Neural cell (in vitro differentiated cells): ENCODE data around the gene COTL1. TPM values are rescaled to one million over a fixed set of nuclear protein-coding genes. Genes with fewer than 3 reads are reported as not detected.

Experiments
- H2AFZ ChIP-seq: fragments of 200-600, 300-800 bp; sonication (generic), shearing (Covaris generic); 2 replicates; pipeline ENCODE4 v1.6.0; 2014; ENCODE audit warnings: low read depth, mild to moderate bottlenecking, antibody characterized with exemption, low read length, moderate library complexity
- H3F3A ChIP-seq: fragments of 200-600 bp; shearing (Covaris generic); 2 replicates; pipeline ENCODE4 v1.6.1; 2016; ENCODE audit warnings: mild to moderate bottlenecking, moderate library complexity, mixed read lengths, antibody characterized with exemption, low read length; ENCODE audit not compliant: insufficient read depth, poor library complexity, severe bottlenecking
- H3K27ac ChIP-seq: fragments of 200-600, 300-800 bp; sonication (generic), shearing (Covaris generic); 2 replicates; pipeline ENCODE4 v1.5.1; 2014; ENCODE audit warnings: mild to moderate bottlenecking, low read length, moderate library complexity
- H3K27me3 ChIP-seq: fragments of 300-800, 200-600 bp; sonication (generic), shearing (Covaris generic); 2 replicates; pipeline ENCODE4 v1.6.0; 2014; ENCODE audit warnings: mild to moderate bottlenecking, low read depth, low read length, moderate library complexity; ENCODE audit not compliant: insufficient read depth
- H3K36me3 ChIP-seq: fragments of 300-800, 200-600 bp; sonication (generic), shearing (Covaris generic); 2 replicates; pipeline ENCODE4 v1.5.1; 2014; ENCODE audit warnings: mild to moderate bottlenecking, antibody characterized with exemption, low read length, moderate library complexity; ENCODE audit not compliant: insufficient read depth
- H3K4me2 ChIP-seq: fragments of 300-800, 200-600 bp; sonication (generic), shearing (Covaris generic); 2 replicates; pipeline ENCODE4 v1.6.0; 2014; ENCODE audit warnings: mild to moderate bottlenecking, low read length
- H3K4me3 ChIP-seq: fragments of 300-800, 200-600 bp; sonication (generic), shearing (Covaris generic); 2 replicates; pipeline ENCODE4 v1.5.1; 2014; ENCODE audit warnings: mild to moderate bottlenecking, low read length, moderate library complexity
- H3K79me2 ChIP-seq: fragments of 200-600 bp; shearing (Covaris generic); replicated peaks from 2 replicates; pipeline ENCODE4 v1.6.0; 2014; ENCODE audit warnings: mild to moderate bottlenecking, low read length, moderate library complexity; ENCODE audit not compliant: insufficient read depth
- H3K9ac ChIP-seq: fragments of 300-800, 200-600 bp; sonication (generic), shearing (Covaris generic); 2 replicates; pipeline ENCODE4 v1.6.1; 2016; ENCODE audit warnings: mild to moderate bottlenecking, low read length, mixed read lengths
- H3K9me2 ChIP-seq: fragments of 200-600 bp; shearing (Covaris generic); 2 replicates; pipeline ENCODE4 v1.6.1; 2016; ENCODE audit warnings: mild to moderate bottlenecking, low read length, mixed read lengths; ENCODE audit not compliant: insufficient read depth
- H3K9me3 ChIP-seq: fragments of 200-600, 300-800 bp; sonication (generic), shearing (Covaris generic); 2 replicates; pipeline ENCODE4 v1.6.1; 2016; ENCODE audit warnings: mild to moderate bottlenecking, mixed run types, low read length, moderate library complexity, mixed read lengths
- H4K20me1 ChIP-seq: fragments of 200-600 bp; shearing (Covaris generic); 2 replicates; pipeline ENCODE4 v1.6.1; 2016; ENCODE audit warnings: mild to moderate bottlenecking, mixed run types; ENCODE audit not compliant: insufficient read depth
- EP300 ChIP-seq: fragments of 450-650 bp; conservative IDR thresholded peaks from 2 replicates; pipeline ENCODE4 v1.6.1; 2014; ENCODE audit warnings: antibody characterized with exemption, mild to moderate bottlenecking, moderate library complexity; ENCODE audit not compliant: poor library complexity, severe bottlenecking
- EZH2 ChIP-seq: fragments of 200-600, 300-800 bp; shearing (Covaris generic), sonication (generic); IDR thresholded peaks from 2 replicates; pipeline ENCODE4 v1.6.1; 2014; ENCODE audit warnings: antibody characterized with exemption, low read length, borderline replicate concordance, mild to moderate bottlenecking; ENCODE audit not compliant: insufficient read depth, poor library complexity, severe bottlenecking
- MXI1 ChIP-seq: fragments of 450-650 bp; conservative IDR thresholded peaks from 2 replicates; pipeline ENCODE4 v1.6.1; 2014; ENCODE audit warnings: antibody characterized with exemption, mild to moderate bottlenecking; ENCODE audit not compliant: poor library complexity, severe bottlenecking
- POLR2AphosphoS5 ChIP-seq: IDR thresholded peaks from 2 replicates; pipeline ENCODE4 v1.6.1; 2012
- RAD21 ChIP-seq: fragments of 450-650 bp; conservative IDR thresholded peaks from 2 replicates; pipeline ENCODE4 v1.6.1; 2014; ENCODE audit warnings: antibody characterized with exemption, mild to moderate bottlenecking, moderate library complexity
- SMC3 ChIP-seq: fragments of 450-650 bp; conservative IDR thresholded peaks from 2 replicates; pipeline ENCODE4 v1.6.1; 2014; ENCODE audit warnings: antibody characterized with exemption, mild to moderate bottlenecking, moderate library complexity; ENCODE audit not compliant: poor library complexity
- TAF1 ChIP-seq: IDR thresholded peaks from 2 replicates; pipeline ENCODE4 v1.6.1; 2012; ENCODE audit warnings: low read depth
- polyA plus RNA-seq: library from polyadenylated mRNA; depleted of rRNA; stranded (reverse); fragments of >200 nt; gene quantifications from 2 replicates; pipeline ENCODE4 v1.2.3, GENCODE V29; 2014
- TF ChIP-seq, protein P1 (sequence below): IDR thresholded peaks from 2 replicates; pipeline ENCODE4 v1.6.1; 2012; ENCODE audit warnings: borderline replicate concordance
- TF ChIP-seq, protein P2 (sequence below): fragments of 450-650 bp; IDR thresholded peaks from 2 replicates; pipeline ENCODE4 v1.5.1; 2014; ENCODE audit warnings: antibody characterized with exemption, mild to moderate bottlenecking, moderate library complexity; ENCODE audit not compliant: poor library complexity, severe bottlenecking

Gene COTL1
- polyA plus RNA-seq, 1 donor from 2014 or later = 86.6 TPM

DNA sequence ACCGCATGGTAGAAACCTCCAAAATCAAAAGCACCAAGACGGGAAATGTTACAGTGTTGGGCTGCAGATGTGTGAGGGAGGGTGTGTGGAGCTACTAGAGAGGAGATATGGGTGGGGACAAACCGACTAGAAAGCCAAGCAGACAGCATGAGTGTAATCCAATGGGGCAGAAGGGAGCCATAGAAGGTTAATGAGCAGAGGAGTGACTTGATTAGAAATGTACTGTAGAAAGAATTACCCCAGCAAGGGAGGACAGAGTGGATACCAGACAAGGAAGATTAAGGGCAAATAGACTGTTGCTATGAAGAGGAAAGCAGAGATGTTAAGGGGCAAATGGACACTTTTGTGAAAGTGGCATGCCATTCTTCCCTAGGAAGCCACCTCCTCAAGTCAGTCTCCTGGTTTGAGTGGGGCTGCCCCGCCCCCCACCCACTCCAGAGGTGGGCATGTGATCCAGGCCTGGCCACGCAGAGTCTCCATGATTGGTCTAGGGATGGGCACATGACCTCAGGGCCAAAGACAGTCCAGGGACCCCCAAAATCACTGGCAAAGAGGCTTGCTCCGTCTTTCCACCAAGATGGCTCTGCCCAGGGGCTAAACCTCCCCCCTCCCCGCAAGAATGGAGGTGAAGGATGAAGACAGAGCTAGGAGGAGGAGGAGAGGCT is 4.3 kb downstream of the COTL1 start:
- Histone ChIP-seq H4K20me1 (no peaks in the 10 kb centered on the region), H3K27me3 (no peaks in the 10 kb centered on the region)

DNA sequence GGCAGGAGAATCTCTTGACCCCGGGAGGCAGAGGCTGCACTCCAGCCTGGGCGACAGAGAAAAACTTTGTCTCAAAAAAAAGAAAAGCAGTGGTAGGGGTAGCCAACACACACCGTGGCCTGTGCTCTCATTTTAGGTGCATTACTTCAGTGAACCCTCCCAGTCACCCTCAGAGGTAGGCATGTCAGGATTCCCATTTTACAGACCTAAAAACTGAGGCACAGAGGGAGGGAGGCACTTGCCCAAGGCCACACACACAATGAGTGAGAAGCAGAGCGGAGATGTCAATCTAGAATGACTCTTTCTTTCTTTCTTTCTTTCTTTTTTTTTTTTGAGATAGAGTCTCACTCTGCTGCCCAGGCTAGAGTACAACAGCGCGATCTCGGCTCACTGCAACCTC is 5.2 kb downstream of the COTL1 start:
- H4K20me1 ChIP-seq = no peaks in the 10 kb centered on the region
- H3K36me3 ChIP-seq = no peaks in the 10 kb centered on the region
- no peak overlapping the region for H3K27ac ChIP-seq
- H3K79me2 ChIP-seq = peaks cover 31% of the 10 kb centered on the region
- no peak overlapping the region for H3K9ac ChIP-seq
- no peak overlapping the region for H3K4me3 ChIP-seq
- no peaks in the 10 kb centered on the region for H3F3A ChIP-seq
- H3K9me2 ChIP-seq = no peaks in the 10 kb centered on the region
- H3K9me3 ChIP-seq = no peaks in the 10 kb centered on the region
- no peak overlapping the region for H3K4me2 ChIP-seq
- TF ChIP-seq, protein P1, sequence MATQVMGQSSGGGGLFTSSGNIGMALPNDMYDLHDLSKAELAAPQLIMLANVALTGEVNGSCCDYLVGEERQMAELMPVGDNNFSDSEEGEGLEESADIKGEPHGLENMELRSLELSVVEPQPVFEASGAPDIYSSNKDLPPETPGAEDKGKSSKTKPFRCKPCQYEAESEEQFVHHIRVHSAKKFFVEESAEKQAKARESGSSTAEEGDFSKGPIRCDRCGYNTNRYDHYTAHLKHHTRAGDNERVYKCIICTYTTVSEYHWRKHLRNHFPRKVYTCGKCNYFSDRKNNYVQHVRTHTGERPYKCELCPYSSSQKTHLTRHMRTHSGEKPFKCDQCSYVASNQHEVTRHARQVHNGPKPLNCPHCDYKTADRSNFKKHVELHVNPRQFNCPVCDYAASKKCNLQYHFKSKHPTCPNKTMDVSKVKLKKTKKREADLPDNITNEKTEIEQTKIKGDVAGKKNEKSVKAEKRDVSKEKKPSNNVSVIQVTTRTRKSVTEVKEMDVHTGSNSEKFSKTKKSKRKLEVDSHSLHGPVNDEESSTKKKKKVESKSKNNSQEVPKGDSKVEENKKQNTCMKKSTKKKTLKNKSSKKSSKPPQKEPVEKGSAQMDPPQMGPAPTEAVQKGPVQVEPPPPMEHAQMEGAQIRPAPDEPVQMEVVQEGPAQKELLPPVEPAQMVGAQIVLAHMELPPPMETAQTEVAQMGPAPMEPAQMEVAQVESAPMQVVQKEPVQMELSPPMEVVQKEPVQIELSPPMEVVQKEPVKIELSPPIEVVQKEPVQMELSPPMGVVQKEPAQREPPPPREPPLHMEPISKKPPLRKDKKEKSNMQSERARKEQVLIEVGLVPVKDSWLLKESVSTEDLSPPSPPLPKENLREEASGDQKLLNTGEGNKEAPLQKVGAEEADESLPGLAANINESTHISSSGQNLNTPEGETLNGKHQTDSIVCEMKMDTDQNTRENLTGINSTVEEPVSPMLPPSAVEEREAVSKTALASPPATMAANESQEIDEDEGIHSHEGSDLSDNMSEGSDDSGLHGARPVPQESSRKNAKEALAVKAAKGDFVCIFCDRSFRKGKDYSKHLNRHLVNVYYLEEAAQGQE = no peak
- TF ChIP-seq TAF1 = no peak
- TF ChIP-seq EZH2 = no peak
- TF ChIP-seq POLR2AphosphoS5 = no peak
- TF ChIP-seq, protein P2, sequence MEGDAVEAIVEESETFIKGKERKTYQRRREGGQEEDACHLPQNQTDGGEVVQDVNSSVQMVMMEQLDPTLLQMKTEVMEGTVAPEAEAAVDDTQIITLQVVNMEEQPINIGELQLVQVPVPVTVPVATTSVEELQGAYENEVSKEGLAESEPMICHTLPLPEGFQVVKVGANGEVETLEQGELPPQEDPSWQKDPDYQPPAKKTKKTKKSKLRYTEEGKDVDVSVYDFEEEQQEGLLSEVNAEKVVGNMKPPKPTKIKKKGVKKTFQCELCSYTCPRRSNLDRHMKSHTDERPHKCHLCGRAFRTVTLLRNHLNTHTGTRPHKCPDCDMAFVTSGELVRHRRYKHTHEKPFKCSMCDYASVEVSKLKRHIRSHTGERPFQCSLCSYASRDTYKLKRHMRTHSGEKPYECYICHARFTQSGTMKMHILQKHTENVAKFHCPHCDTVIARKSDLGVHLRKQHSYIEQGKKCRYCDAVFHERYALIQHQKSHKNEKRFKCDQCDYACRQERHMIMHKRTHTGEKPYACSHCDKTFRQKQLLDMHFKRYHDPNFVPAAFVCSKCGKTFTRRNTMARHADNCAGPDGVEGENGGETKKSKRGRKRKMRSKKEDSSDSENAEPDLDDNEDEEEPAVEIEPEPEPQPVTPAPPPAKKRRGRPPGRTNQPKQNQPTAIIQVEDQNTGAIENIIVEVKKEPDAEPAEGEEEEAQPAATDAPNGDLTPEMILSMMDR = no peak
- TF ChIP-seq MXI1 = no peak
- no peak for TF ChIP-seq SMC3
- TF ChIP-seq EP300 = no peak
- TF ChIP-seq RAD21 = no peak
- H2AFZ ChIP-seq = no peak overlapping the region
- H3K27me3 ChIP-seq = no peaks in the 10 kb centered on the region

More for the DNA sequence above, 4.3 kb downstream of the COTL1 start:
- H3K27ac ChIP-seq = no peak overlapping the region
- TF ChIP-seq MXI1 (no peak), EZH2 (no peak), SMC3 (no peak), TAF1 (no peak), POLR2AphosphoS5 (no peak), EP300 (no peak), RAD21 (no peak)
- TF ChIP-seq, protein P1 = no peak
- TF ChIP-seq, protein P2 = no peak
- peaks cover 31% of the 10 kb centered on the region for H3K79me2 ChIP-seq
- H3K9me3 ChIP-seq = no peaks in the 10 kb centered on the region
- H3K36me3 ChIP-seq = no peaks in the 10 kb centered on the region
- no peak overlapping the region for H3K4me3 ChIP-seq
- no peaks in the 10 kb centered on the region for H3F3A ChIP-seq
- no peak overlapping the region for H2AFZ ChIP-seq
- no peak overlapping the region for H3K9ac ChIP-seq
- no peaks in the 10 kb centered on the region for H3K9me2 ChIP-seq
- H3K4me2 ChIP-seq = no peak overlapping the region
